Liver (tissue), 3 donors: ENCODE results near the gene SPRR2A.

ENCODE experiments used
- ATF3 ChIP-seq: IDR thresholded peaks from 2 replicates; pipeline ENCODE4 v1.6.1; 2016; ENCODE audit warnings: antibody characterized with exemption
- CTCF ChIP-seq: fragments of 150-350 bp; IDR thresholded peaks from 2 replicates; pipeline ENCODE4 v1.5.1; 2017; ENCODE audit warnings: improper control_type of control experiment, low read depth, low read length; ENCODE audit not compliant: missing input control
- EGR1 ChIP-seq, 2 donors: IDR thresholded peaks; 2 replicates each; pipeline ENCODE4 v1.6.1; 2016 to 2018; ENCODE audit warnings: antibody characterized with exemption in 2 of 2, low read depth in 2 of 2
- FOXA1 ChIP-seq: IDR thresholded peaks from 2 replicates; pipeline ENCODE4 v1.6.1; 2016; ENCODE audit warnings: antibody characterized with exemption
- GABPA ChIP-seq, 2 donors: IDR thresholded peaks in 1 of 2; conservative IDR thresholded peaks in 1 of 2; 2 replicates each; pipeline ENCODE4 v1.6.1; 2016; ENCODE audit warnings: antibody characterized with exemption in 2 of 2, mild to moderate bottlenecking in 1 of 2, moderate library complexity in 1 of 2
- HNF4A ChIP-seq, 2 donors: conservative IDR thresholded peaks; 2 replicates each; pipeline ENCODE4 v1.6.1; 2016; ENCODE audit warnings: antibody characterized with exemption in 2 of 2, mild to moderate bottlenecking in 2 of 2
- HNF4G ChIP-seq: IDR thresholded peaks from 2 replicates; pipeline ENCODE4 v1.6.1; 2016; ENCODE audit warnings: antibody characterized with exemption
- REST ChIP-seq: IDR thresholded peaks from 2 replicates; pipeline ENCODE4 v1.6.1; 2016; ENCODE audit warnings: antibody characterized with exemption, mild to moderate bottlenecking
- RXRA ChIP-seq, 2 donors: IDR thresholded peaks; 2 replicates each; pipeline ENCODE4 v1.6.1; 2017 to 2018; ENCODE audit warnings: antibody characterized with exemption in 2 of 2, mild to moderate bottlenecking in 1 of 2
- SP1 ChIP-seq: IDR thresholded peaks from 2 replicates; pipeline ENCODE4 v1.6.1; 2018; ENCODE audit warnings: antibody characterized with exemption, mild to moderate bottlenecking
- TAF1 ChIP-seq: conservative IDR thresholded peaks from 2 replicates; pipeline ENCODE4 v1.6.1; 2016; ENCODE audit warnings: antibody characterized with exemption, mild to moderate bottlenecking
- YY1 ChIP-seq: IDR thresholded peaks from 2 replicates; pipeline ENCODE4 v1.6.1; 2016; ENCODE audit warnings: antibody characterized with exemption, mild to moderate bottlenecking
- ZBTB33 ChIP-seq: IDR thresholded peaks from 2 replicates; pipeline ENCODE4 v1.6.1; 2016; ENCODE audit warnings: antibody characterized with exemption
- TF ChIP-seq, protein P1 (sequence below): IDR thresholded peaks from 2 replicates; pipeline ENCODE4 v1.6.1; 2016; ENCODE audit warnings: antibody characterized with exemption
- donor health status: healthy.
- donor health status: healthy.

DNA sequence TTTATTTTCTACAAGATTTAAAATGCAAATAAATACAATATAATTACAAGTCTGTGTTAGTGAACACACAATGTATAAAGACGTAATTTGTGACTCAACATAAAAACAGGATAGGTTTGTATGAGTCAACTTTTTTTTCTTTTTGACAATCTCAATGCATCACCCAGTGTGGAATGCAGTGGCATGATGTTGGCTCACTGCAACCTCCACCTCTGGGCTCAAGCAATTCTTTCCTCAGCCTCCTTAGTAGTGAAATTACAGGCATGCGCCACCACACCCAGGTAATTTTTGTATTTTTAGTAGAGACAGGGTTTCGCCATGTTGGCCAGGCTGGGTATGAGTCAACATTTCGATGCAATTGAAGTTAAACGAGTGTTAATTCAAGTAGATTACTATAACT lies 42.9 kb upstream of the SPRR2A start:
- TF ChIP-seq CTCF (no peak), ZBTB33 (no peak), TAF1 (no peak), HNF4G (no peak), HNF4A (conservative IDR thresholded peaks at IDR 0.05) (no peak), EGR1 (IDR thresholded peaks at IDR 0.05; ENCODE audit: low read depth in 2 of 2) (no peak), REST (no peak), YY1 (no peak), GABPA (IDR thresholded peaks at IDR 0.05 in 1 of 2, conservative IDR thresholded peaks at IDR 0.05 in 1 of 2) (no peak), RXRA (IDR thresholded peaks at IDR 0.05) (no peak), FOXA1 (no peak), SP1 (no peak), ATF3 (no peak)
- TF ChIP-seq, protein P1, sequence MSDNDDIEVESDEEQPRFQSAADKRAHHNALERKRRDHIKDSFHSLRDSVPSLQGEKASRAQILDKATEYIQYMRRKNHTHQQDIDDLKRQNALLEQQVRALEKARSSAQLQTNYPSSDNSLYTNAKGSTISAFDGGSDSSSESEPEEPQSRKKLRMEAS, result no peak
